Fibroblast of lung (primary cell): ENCODE measurements around the gene TRIL. TPM values are rescaled to one million over a fixed set of nuclear protein-coding genes. Genes with fewer than 3 reads are reported as not detected.
A peak's percentile ranks its signal among the peaks of the same experiment; 100 is the strongest.

Experiments used
- DNase-seq, 2 donors: peaks; one replicate each; pipeline versions ENCODE4 v3.0.0 to v3.0.0-alpha.2; 2010; ENCODE audit warnings: low read depth in 2 of 2
- H2AFZ ChIP-seq: 2 replicates; pipeline ENCODE4 v1.5.1; 2012; ENCODE audit warnings: low read length, control low read depth, inconsistent platforms
- H3K27ac ChIP-seq: 2 replicates; pipeline ENCODE4 v1.5.1; 2011; ENCODE audit warnings: low read length, control low read depth; ENCODE audit not compliant: insufficient read depth
- H3K27me3 ChIP-seq: 2 replicates; pipeline ENCODE4 v1.5.1; 2011; ENCODE audit warnings: mild to moderate bottlenecking, low read length; ENCODE audit not compliant: control insufficient read depth, insufficient read depth
- H3K36me3 ChIP-seq: 2 replicates; pipeline ENCODE4 v1.5.1; 2011; ENCODE audit warnings: low read length; ENCODE audit not compliant: control insufficient read depth, insufficient read depth
- H3K4me1 ChIP-seq: 2 replicates; pipeline ENCODE4 v1.5.1; 2011; ENCODE audit warnings: low read length; ENCODE audit not compliant: control insufficient read depth, insufficient read depth; ENCODE audit errors: extremely low read depth
- H3K4me2 ChIP-seq: 2 replicates; pipeline ENCODE4 v1.5.1; 2011; ENCODE audit warnings: low read length, control low read depth; ENCODE audit not compliant: insufficient read depth; ENCODE audit errors: extremely low read depth
- H3K4me3 ChIP-seq, 4 experiments: fragments of 200-600 bp in 1 of 4; sonication (generic) in 1 of 4; replicated peaks in 1 of 4; 2 replicates each; pipeline ENCODE4 v1.5.1; 2011 to 2016; ENCODE audit warnings: low read length in 4 of 4, low read depth in 3 of 4, mild to moderate bottlenecking in 3 of 4, control low read depth in 2 of 4, inconsistent platforms in 1 of 4, mixed read lengths in 1 of 4; ENCODE audit not compliant: insufficient read depth in 1 of 4; ENCODE audit errors: control extremely low read depth in 1 of 4
- H3K79me2 ChIP-seq: 2 replicates; pipeline ENCODE4 v1.5.1; 2012; ENCODE audit warnings: mild to moderate bottlenecking, low read length, inconsistent platforms; ENCODE audit not compliant: control insufficient read depth, insufficient read depth
- H3K9ac ChIP-seq: 2 replicates; pipeline ENCODE4 v1.5.1; 2011; ENCODE audit warnings: mild to moderate bottlenecking, low read length, control low read depth; ENCODE audit not compliant: insufficient read depth
- H3K9me3 ChIP-seq: 2 replicates; pipeline ENCODE4 v1.5.1; 2012; ENCODE audit warnings: low read depth, low read length; ENCODE audit not compliant: control insufficient read depth, insufficient read depth
- H4K20me1 ChIP-seq: 2 replicates; pipeline ENCODE4 v1.5.1; 2011; ENCODE audit warnings: low read length; ENCODE audit not compliant: control insufficient read depth, insufficient read depth; ENCODE audit errors: extremely low read depth
- CTCF ChIP-seq, 2 donors: IDR thresholded peaks in 1 of 2; conservative IDR thresholded peaks in 1 of 2; 1 replicate in 1 of 2; 2 replicates in 1 of 2; pipeline ENCODE4 v1.5.1; 2011 to 2012; ENCODE audit warnings: low read length in 2 of 2, control low read depth in 1 of 2, inconsistent platforms in 1 of 2, low read depth in 1 of 2, mild to moderate bottlenecking in 1 of 2
- EZH2 ChIP-seq: IDR thresholded peaks from 2 replicates; pipeline ENCODE4 v1.5.1; 2012; ENCODE audit warnings: low read length, control low read depth, mild to moderate bottlenecking; ENCODE audit errors: missing control alignments
- polyA plus RNA-seq, 2 donors: library from polyadenylated mRNA; depleted of rRNA in 1 of 2; stranded (reverse) in 1 of 2; unstranded in 1 of 2; fragments of >200 nt; gene quantifications; 2 replicates each; pipeline ENCODE4 v1.2.1, GENCODE V29; 2011 to 2012; ENCODE audit warnings: missing spikeins in 1 of 2
- total RNA-seq: library from RNA; depleted of rRNA; stranded (reverse); fragments of >200 nt; gene quantifications from 2 replicates; pipeline ENCODE4 v1.2.1, GENCODE V29; 2014

TRIL gene
- total and polyA plus RNA-seq, 2 donors (not counting 1 experiment from before 2014, with no cell fraction given), result 0.10 to 0.17 TPM

- Histone ChIP-seq H3K27ac (no peak overlapping the region), H2AFZ (no peak overlapping the region), H3K4me1 (no peaks in the 10 kb centered on the region), H3K4me3 (no peak overlapping the region), H3K9me3 (no peaks in the 10 kb centered on the region), H4K20me1 (no peaks in the 10 kb centered on the region), H3K36me3 (no peaks in the 10 kb centered on the region), H3K27me3 (peaks cover 6% of the 10 kb centered on the region), H3K4me2 (no peak overlapping the region), H3K9ac (no peak overlapping the region), H3K79me2 (no peaks in the 10 kb centered on the region)
- TF ChIP-seq CTCF (conservative IDR thresholded peaks at IDR 0.05 in 1 of 2, IDR thresholded peaks at IDR 0.05 in 1 of 2; ENCODE audit: low read depth in 1 of 2, low read length in 2 of 2), result no peak
- TF ChIP-seq EZH2, result no peak
- no peak for DNase-seq
These were observed 42.6 kb upstream of the TRIL start for GRCh38 chr7:29000717-29001076.

GRCh38 chr7:28999895-29000716 is 42.0 kb upstream of the TRIL start:
- Histone ChIP-seq H3K4me1 (no peaks in the 10 kb centered on the region), H3K9me3 (no peaks in the 10 kb centered on the region), H3K4me3 (no peak overlapping the region), H3K27ac (no peak overlapping the region), H3K36me3 (no peaks in the 10 kb centered on the region), H2AFZ (no peak overlapping the region), H3K9ac (no peak overlapping the region), H4K20me1 (no peaks in the 10 kb centered on the region), H3K27me3 (peaks cover 6% of the 10 kb centered on the region), H3K4me2 (no peak overlapping the region), H3K79me2 (no peaks in the 10 kb centered on the region)
- peak in 1 of 2 donors; percentile 34 for DNase-seq
- TF ChIP-seq CTCF (conservative IDR thresholded peaks at IDR 0.05 in 1 of 2, IDR thresholded peaks at IDR 0.05 in 1 of 2; ENCODE audit: low read depth in 1 of 2, low read length in 2 of 2) (no peak), EZH2 (no peak)

- Histone ChIP-seq H2AFZ (no peak overlapping the region), H3K4me1 (no peaks in the 10 kb centered on the region), H3K27ac (no peak overlapping the region), H3K27me3 (peaks cover 6% of the 10 kb centered on the region), H3K4me3 (no peak overlapping the region), H3K9ac (no peak overlapping the region), H3K79me2 (no peaks in the 10 kb centered on the region), H3K4me2 (no peak overlapping the region), H4K20me1 (no peaks in the 10 kb centered on the region), H3K9me3 (no peaks in the 10 kb centered on the region), H3K36me3 (no peaks in the 10 kb centered on the region)
- TF ChIP-seq CTCF (conservative IDR thresholded peaks at IDR 0.05 in 1 of 2, IDR thresholded peaks at IDR 0.05 in 1 of 2; ENCODE audit: low read depth in 1 of 2, low read length in 2 of 2), result no peak
- no peak for TF ChIP-seq EZH2
- no peak for DNase-seq
These were observed 41.3 kb upstream of the TRIL start for GRCh38 chr7:28999427-28999826.
